Thoracic aorta (tissue), 2 donors: ENCODE results near the gene SLC35F1. TPM values are rescaled to one million over a fixed set of nuclear protein-coding genes. Genes with fewer than 3 reads are reported as not detected.

Experiments used
- ATAC-seq: fragments of 150-250 bp; one replicate; pipeline ENCODE4 v1.8.0; 2017; ENCODE audit warnings: low read depth; ENCODE audit not compliant: insufficient number of reproducible peaks, low FRiP score
- DNase-seq: peaks from one replicate; pipeline ENCODE4 v3.0.0-alpha.2; 2020; ENCODE audit warnings: low spot score
- H3K27ac ChIP-seq, 2 donors: fragments of 200-600 bp; sonication (generic); 1 replicate in 1 of 2; 2 replicates in 1 of 2; pipeline ENCODE4 v1.5.1; 2016; ENCODE audit warnings: mild to moderate bottlenecking in 2 of 2, moderate library complexity in 2 of 2
- H3K27me3 ChIP-seq: fragments of 200-600 bp; sonication (generic); replicated peaks from 2 replicates; pipeline ENCODE4 v1.6.0; 2016; ENCODE audit warnings: mild to moderate bottlenecking; ENCODE audit not compliant: insufficient read depth
- H3K36me3 ChIP-seq: fragments of 200-600 bp; sonication (generic); one replicate; pipeline ENCODE4 v1.5.1; 2016
- H3K4me1 ChIP-seq, 2 donors: fragments of 200-600 bp; sonication (generic); 1 replicate in 1 of 2; 2 replicates in 1 of 2; pipeline versions ENCODE4 v1.5.1 to v1.6.0; 2016; ENCODE audit warnings: low read depth in 2 of 2, mild to moderate bottlenecking in 1 of 2; ENCODE audit not compliant: control insufficient read depth in 1 of 2
- H3K4me3 ChIP-seq: fragments of 200-600 bp; sonication (generic); 2 replicates; pipeline ENCODE4 v1.5.1; 2016; ENCODE audit warnings: mild to moderate bottlenecking
- H3K9me3 ChIP-seq: fragments of 200-600 bp; sonication (generic); 2 replicates; pipeline ENCODE4 v1.5.1; 2016
- total RNA-seq, 2 donors: library from RNA; depleted of rRNA; stranded (reverse); fragments of >200 nt; gene quantifications; one replicate each; pipeline versions ENCODE4 v1.1.0 to v1.2.3, GENCODE V29; 2016
- TF ChIP-seq, protein P1 (sequence below): fragments of 200-600 bp; sonication (generic); IDR thresholded peaks from one replicate; pipeline ENCODE4 v1.5.1; 2019; ENCODE audit warnings: antibody characterized with exemption

The SLC35F1 gene
- total RNA-seq, 2 donors from 2014 or later, result 0.81 to 3.0 TPM

GRCh38 chr6:118165500-118165899, 258.4 kb downstream of the SLC35F1 start:
- TF ChIP-seq, protein P1, sequence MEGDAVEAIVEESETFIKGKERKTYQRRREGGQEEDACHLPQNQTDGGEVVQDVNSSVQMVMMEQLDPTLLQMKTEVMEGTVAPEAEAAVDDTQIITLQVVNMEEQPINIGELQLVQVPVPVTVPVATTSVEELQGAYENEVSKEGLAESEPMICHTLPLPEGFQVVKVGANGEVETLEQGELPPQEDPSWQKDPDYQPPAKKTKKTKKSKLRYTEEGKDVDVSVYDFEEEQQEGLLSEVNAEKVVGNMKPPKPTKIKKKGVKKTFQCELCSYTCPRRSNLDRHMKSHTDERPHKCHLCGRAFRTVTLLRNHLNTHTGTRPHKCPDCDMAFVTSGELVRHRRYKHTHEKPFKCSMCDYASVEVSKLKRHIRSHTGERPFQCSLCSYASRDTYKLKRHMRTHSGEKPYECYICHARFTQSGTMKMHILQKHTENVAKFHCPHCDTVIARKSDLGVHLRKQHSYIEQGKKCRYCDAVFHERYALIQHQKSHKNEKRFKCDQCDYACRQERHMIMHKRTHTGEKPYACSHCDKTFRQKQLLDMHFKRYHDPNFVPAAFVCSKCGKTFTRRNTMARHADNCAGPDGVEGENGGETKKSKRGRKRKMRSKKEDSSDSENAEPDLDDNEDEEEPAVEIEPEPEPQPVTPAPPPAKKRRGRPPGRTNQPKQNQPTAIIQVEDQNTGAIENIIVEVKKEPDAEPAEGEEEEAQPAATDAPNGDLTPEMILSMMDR, result no peak
- no peak for DNase-seq
- H3K27ac ChIP-seq, result no peak overlapping the region
- no peaks in the 10 kb centered on the region for H3K4me1 ChIP-seq
- H3K9me3 ChIP-seq, result no peaks in the 10 kb centered on the region
- H3K36me3 ChIP-seq, result no peaks in the 10 kb centered on the region
- H3K4me3 ChIP-seq, result no peak overlapping the region
- ATAC-seq, result no peak
- H3K27me3 ChIP-seq, result no peaks in the 10 kb centered on the region

DNA sequence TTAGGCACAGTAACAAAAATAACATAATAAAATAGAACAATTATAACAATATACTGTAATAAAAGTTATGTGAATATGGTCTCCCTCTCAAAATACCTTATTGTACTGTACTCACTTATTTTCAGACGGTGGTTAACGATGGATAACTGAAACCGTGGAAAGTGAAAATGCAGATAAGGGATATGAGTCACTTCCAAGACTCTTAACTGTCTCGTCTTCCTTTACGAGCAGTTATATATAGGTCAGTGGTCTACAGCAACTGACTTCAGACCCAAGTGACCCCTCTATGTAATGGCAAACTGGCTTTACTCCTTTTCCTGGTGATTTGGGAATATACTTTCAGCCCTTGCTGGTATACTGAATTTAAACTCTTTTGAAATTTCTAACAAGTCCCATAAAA, 261.4 kb downstream of the SLC35F1 start:
- ATAC-seq, result no peak
- no peak for DNase-seq
- Histone ChIP-seq H3K4me3 (no peak overlapping the region), H3K27me3 (no peaks in the 10 kb centered on the region), H3K4me1 (no peaks in the 10 kb centered on the region), H3K36me3 (no peaks in the 10 kb centered on the region), H3K9me3 (no peaks in the 10 kb centered on the region), H3K27ac (no peak overlapping the region)
- TF ChIP-seq, protein P1, result no peak

- ATAC-seq, result no peak
- no peaks in the 10 kb centered on the region for H3K27me3 ChIP-seq
- TF ChIP-seq, protein P1, result no peak
These were observed 264.8 kb downstream of the SLC35F1 start for GRCh38 chr6:118171852-118172251.

GRCh38 chr6:118174071-118174470, 267.0 kb downstream of the SLC35F1 start:
- Histone ChIP-seq H3K4me1 (no peaks in the 10 kb centered on the region), H3K27ac (no peak overlapping the region), H3K36me3 (no peaks in the 10 kb centered on the region), H3K4me3 (no peak overlapping the region), H3K9me3 (peaks cover 9% of the 10 kb centered on the region), H3K27me3 (no peaks in the 10 kb centered on the region)
- no peak for DNase-seq
- ATAC-seq, result no peak
- TF ChIP-seq, protein P1, result no peak

More at GRCh38 chr6:118171852-118172251, 264.8 kb downstream of the SLC35F1 start:
- H3K27ac ChIP-seq, result no peak overlapping the region
- no peak for DNase-seq
- H3K4me1 ChIP-seq, result no peaks in the 10 kb centered on the region
- no peak overlapping the region for H3K4me3 ChIP-seq
- H3K9me3 ChIP-seq, result peaks cover 9% of the 10 kb centered on the region
- no peaks in the 10 kb centered on the region for H3K36me3 ChIP-seq

DNA sequence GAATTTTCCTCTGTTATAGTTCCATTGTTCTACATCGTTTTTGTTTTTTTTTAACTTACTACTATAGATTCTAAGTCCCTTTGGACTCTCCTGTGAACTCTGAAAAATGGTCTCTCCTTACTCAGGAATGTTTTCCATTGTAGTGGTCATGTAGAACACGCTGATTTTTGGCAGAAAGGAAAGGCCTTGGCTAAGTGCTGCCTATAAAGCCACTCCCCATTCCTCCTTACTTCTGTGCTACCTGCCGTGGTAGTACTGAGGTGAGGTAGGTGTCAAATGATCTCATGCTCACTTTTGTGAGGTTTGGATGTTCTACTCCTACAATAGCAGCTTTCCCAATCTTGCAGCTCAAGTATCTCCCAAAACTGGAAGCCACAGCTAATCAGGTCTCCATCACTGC, 270.7 kb downstream of the SLC35F1 start:
- Histone ChIP-seq H3K36me3 (no peaks in the 10 kb centered on the region), H3K4me1 (no peaks in the 10 kb centered on the region), H3K4me3 (no peak overlapping the region), H3K27ac (no peak overlapping the region), H3K9me3 (peaks cover 9% of the 10 kb centered on the region), H3K27me3 (no peaks in the 10 kb centered on the region)
- DNase-seq (no peak), ATAC-seq (no peak)
- TF ChIP-seq, protein P1, result no peak
